Retinal pigment epithelial cell (primary cell): ENCODE measurements around the gene ATP5F1D.

Source experiments
- DNase-seq: peaks from one replicate; pipeline ENCODE4 v3.0.0-alpha.2; 2010; ENCODE audit warnings: low read depth
- H3K4me3 ChIP-seq: 2 replicates; pipeline ENCODE4 v1.5.1; 2011; ENCODE audit warnings: mild to moderate bottlenecking, low read length, control low read depth, moderate library complexity
- TF ChIP-seq, protein P1 (sequence below): conservative IDR thresholded peaks from 2 replicates; pipeline ENCODE4 v1.5.1; 2011; ENCODE audit warnings: low read depth, low read length, control low read depth, inconsistent platforms

The ATP5F1D gene

DNA sequence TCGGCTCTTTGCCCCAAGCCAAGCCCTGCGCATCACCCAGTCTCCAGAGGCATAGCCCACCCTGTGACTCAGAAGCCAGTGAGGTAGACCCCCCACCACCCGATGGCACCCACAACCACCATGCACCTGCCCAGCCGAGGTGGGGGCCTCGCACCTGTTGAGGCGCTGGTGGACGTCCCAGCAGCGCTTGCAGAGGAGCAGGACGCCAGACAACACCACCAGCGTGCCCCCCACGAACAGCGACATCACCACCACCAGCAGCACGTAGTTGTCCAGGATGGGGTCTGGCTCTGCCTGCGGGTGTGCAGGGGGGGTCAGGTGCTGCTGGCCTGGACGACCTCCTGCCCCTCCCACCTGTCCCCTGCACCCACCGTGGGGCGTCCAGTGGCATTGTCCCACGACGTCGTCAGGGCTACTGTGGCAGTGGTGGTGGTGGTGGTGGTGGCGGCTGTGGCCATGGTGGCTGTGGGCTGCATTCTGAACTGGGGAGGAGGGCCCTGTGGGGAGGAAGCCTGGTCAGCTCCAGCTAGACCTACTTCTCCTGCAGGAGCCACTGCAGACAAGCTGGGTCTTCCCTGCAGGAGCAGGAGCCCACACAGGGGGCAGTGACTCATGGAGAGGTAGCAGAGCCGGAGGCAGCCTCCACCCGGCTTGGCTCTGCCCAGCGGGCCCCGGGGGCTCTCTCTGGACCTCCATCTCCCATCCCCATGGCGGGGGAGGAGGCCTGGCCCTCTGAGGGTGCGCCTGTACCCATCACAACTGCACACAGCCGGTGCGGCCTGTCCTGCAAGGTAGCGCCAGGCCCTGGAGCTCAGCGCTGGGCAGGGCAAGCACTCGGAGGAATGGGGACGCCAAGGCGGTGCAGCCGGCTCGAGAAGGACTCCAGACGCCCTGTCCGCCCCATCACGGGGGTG, 5.7 kb upstream of the ATP5F1D start:
- TF ChIP-seq, protein P1, sequence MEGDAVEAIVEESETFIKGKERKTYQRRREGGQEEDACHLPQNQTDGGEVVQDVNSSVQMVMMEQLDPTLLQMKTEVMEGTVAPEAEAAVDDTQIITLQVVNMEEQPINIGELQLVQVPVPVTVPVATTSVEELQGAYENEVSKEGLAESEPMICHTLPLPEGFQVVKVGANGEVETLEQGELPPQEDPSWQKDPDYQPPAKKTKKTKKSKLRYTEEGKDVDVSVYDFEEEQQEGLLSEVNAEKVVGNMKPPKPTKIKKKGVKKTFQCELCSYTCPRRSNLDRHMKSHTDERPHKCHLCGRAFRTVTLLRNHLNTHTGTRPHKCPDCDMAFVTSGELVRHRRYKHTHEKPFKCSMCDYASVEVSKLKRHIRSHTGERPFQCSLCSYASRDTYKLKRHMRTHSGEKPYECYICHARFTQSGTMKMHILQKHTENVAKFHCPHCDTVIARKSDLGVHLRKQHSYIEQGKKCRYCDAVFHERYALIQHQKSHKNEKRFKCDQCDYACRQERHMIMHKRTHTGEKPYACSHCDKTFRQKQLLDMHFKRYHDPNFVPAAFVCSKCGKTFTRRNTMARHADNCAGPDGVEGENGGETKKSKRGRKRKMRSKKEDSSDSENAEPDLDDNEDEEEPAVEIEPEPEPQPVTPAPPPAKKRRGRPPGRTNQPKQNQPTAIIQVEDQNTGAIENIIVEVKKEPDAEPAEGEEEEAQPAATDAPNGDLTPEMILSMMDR = no peak
- H3K4me3 ChIP-seq = peak overlapping the region; percentile 50

DNA sequence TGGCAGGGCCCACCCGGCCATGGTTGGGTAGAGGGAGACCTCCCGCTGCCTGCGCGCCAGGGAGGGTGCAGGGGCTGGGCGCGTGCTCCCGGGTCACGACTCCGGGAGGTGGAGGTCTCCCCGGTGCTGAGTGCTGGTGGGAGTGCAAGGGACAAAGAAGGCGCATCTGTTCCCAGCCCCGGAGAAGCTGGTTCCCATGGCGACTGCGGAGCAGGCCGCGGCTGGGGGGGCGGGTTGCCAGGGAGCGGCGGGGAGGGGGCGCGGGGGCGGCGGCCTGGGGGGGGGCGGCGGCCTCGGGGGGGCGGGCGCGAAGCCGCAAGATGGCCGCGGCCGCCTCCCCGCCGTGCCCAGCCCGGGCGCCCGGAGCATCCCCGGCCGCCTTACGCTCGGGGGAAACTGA, 5.0 kb upstream of the ATP5F1D start:
- TF ChIP-seq, protein P1 = no peak
- H3K4me3 ChIP-seq = peak overlapping the region; percentile 73
- no peak for DNase-seq

More for the DNA sequence above, 5.7 kb upstream of the ATP5F1D start:
- no peak for DNase-seq

- DNase-seq = no peak
- H3K4me3 ChIP-seq = peak overlapping the region; percentile 73
- TF ChIP-seq, protein P1 = no peak
Measured at GRCh38 chr19:1237027-1237659, 4.4 kb upstream of the ATP5F1D start.

DNA sequence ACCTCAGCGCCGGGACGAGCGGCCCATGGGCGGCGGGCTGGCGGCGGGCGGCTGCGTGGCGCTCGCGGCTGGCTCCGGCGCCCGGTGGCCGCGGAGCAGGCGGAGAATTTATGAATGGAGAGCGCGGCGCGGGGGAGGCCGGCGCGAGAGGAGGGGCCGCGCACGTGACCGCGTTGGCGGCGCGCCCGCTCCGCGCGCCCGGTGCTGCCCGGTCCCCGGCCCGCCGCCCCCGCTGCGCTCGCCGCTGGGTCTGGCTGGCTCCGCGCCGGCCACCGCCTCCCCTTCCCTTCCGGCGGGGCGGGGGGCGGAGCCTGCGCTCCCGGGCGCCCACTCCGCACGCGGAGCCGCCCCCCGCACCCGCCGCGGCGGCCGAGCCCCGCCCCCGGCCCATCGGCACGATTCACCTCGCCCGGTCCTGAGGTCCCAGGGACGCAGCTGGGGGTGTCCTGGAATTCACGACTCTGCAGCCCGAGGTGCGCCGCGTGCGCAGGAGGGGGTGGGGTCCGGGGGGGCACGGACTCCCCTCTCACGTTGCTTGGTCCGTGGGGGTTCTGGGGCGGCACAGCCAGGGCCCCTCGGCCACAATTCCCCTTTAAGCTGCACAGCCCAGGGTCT, 3.7 kb upstream of the ATP5F1D start, which contains the start of gene CBARP:
TSS of gene CBARP (minus strand) at position 252 of the 615 bp plus-strand sequence. CDS start 1,905 bp downstream, outside the sequence.
- H3K4me3 ChIP-seq = peak within 1 kb of the TSS; percentile 73
- TF ChIP-seq, protein P1 = no peak
- no peak for DNase-seq

- no peak for DNase-seq
- H3K4me3 ChIP-seq = peak overlapping the region; percentile 39
- TF ChIP-seq, protein P1 = no peak
Measured at GRCh38 chr19:1238369-1239303, 2.9 kb upstream of the ATP5F1D start.

DNA sequence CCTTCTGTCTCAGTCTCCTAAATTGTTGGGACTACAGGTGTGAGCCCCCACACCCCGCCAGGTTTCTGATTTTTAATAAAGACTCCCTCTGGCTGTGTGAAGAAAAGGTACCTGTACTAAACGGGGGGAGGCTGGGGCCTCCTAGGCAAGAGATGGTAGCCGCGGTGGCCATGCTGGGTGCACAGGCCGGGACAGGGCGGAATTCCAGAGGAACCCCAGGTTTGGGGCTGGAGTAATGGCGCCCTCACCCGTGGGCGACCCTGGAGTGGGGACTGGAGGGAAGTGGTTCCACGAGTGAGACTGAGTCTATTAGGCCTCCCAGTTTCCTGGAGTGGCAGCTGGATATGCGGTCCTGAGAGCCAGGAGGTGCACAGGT, 2.1 kb upstream of the ATP5F1D start:
- TF ChIP-seq, protein P1 = no peak
- DNase-seq = no peak
- H3K4me3 ChIP-seq = no peak overlapping the region
